HK-2 (cell line): Measurements from ENCODE around the gene HSPA1A.

Experiments
- DNase-seq: peaks from one replicate; pipeline ENCODE4 v3.0.0-alpha.2; 2018; ENCODE audit not compliant: unreplicated experiment

HSPA1A gene

GRCh38 chr6:31865205-31866118 lies 50.1 kb downstream of the HSPA1A start:
- no peak for DNase-seq
